Measurements from ENCODE around the gene RPGRIP1L.

Gene RPGRIP1L

GRCh38 chr16:53566552-53567245 lies 137.0 kb downstream of the RPGRIP1L start:
- Histone ChIP-seq H3K4me3 (ENCODE audit: low read depth, low read length) (no peak overlapping the region), H3K79me2 (no peaks in the 10 kb centered on the region), H3K4me2 (ENCODE audit: low read length) (no peak overlapping the region), H3K27ac (no peak overlapping the region), H2AFZ (no peak overlapping the region), H3K9ac (no peak overlapping the region), H3K36me3 (ENCODE audit: control insufficient read depth, insufficient read depth, low read length) (no peaks in the 10 kb centered on the region), H3K27me3 (ENCODE audit: control insufficient read depth, insufficient read depth, low read length) (no peaks in the 10 kb centered on the region), H3K9me3 (ENCODE audit: control insufficient read depth, low read length) (no peaks in the 10 kb centered on the region), H3K4me1 (no peaks in the 10 kb centered on the region)
- no peak for TF ChIP-seq CTCF (IDR thresholded peaks at IDR 0.05)

- H3K4me3 ChIP-seq (ENCODE audit: low read depth, low read length) = no peak overlapping the region
- no peaks in the 10 kb centered on the region for H3K4me1 ChIP-seq
- H3K79me2 ChIP-seq = no peaks in the 10 kb centered on the region
- H3K27ac ChIP-seq = no peak overlapping the region
- H3K27me3 ChIP-seq (ENCODE audit: control insufficient read depth, insufficient read depth, low read length) = no peaks in the 10 kb centered on the region
- H3K36me3 ChIP-seq (ENCODE audit: control insufficient read depth, insufficient read depth, low read length) = no peaks in the 10 kb centered on the region
- no peaks in the 10 kb centered on the region for H3K9me3 ChIP-seq (ENCODE audit: control insufficient read depth, low read length)
- H3K4me2 ChIP-seq (ENCODE audit: low read length) = no peak overlapping the region
- H3K9ac ChIP-seq = no peak overlapping the region
- no peak for TF ChIP-seq CTCF (IDR thresholded peaks at IDR 0.05)
- no peak overlapping the region for H2AFZ ChIP-seq
Measured at GRCh38 chr16:53565296-53565863, 138.3 kb downstream of the RPGRIP1L start.

GRCh38 chr16:53563426-53563825 lies 140.2 kb downstream of the RPGRIP1L start:
- TF ChIP-seq CTCF (IDR thresholded peaks at IDR 0.05) = no peak
- H3K4me2 ChIP-seq (ENCODE audit: low read length) = no peak overlapping the region
- no peaks in the 10 kb centered on the region for H3K27me3 ChIP-seq (ENCODE audit: control insufficient read depth, insufficient read depth, low read length)
- H3K36me3 ChIP-seq (ENCODE audit: control insufficient read depth, insufficient read depth, low read length) = no peaks in the 10 kb centered on the region
- no peak overlapping the region for H3K9ac ChIP-seq
- no peaks in the 10 kb centered on the region for H3K9me3 ChIP-seq (ENCODE audit: control insufficient read depth, low read length)
- no peak overlapping the region for H3K27ac ChIP-seq
- no peak overlapping the region for H3K4me3 ChIP-seq (ENCODE audit: low read depth, low read length)
- H2AFZ ChIP-seq = no peak overlapping the region
- H3K4me1 ChIP-seq = no peaks in the 10 kb centered on the region
- no peaks in the 10 kb centered on the region for H3K79me2 ChIP-seq

GRCh38 chr16:53561101-53561888 lies 142.4 kb downstream of the RPGRIP1L start:
- no peak overlapping the region for H3K4me3 ChIP-seq (ENCODE audit: low read depth, low read length)
- H3K9ac ChIP-seq = no peak overlapping the region
- H3K79me2 ChIP-seq = no peaks in the 10 kb centered on the region
- no peaks in the 10 kb centered on the region for H3K9me3 ChIP-seq (ENCODE audit: control insufficient read depth, low read length)
- no peaks in the 10 kb centered on the region for H3K27me3 ChIP-seq (ENCODE audit: control insufficient read depth, insufficient read depth, low read length)
- no peaks in the 10 kb centered on the region for H3K36me3 ChIP-seq (ENCODE audit: control insufficient read depth, insufficient read depth, low read length)
- TF ChIP-seq CTCF (IDR thresholded peaks at IDR 0.05) = no peak
- H3K4me1 ChIP-seq = no peaks in the 10 kb centered on the region
- no peak overlapping the region for H3K27ac ChIP-seq
- H3K4me2 ChIP-seq (ENCODE audit: low read length) = no peak overlapping the region
- H2AFZ ChIP-seq = no peak overlapping the region
